ENCODE measurements around the gene ATP1A1.

The ATP1A1 gene

DNA sequence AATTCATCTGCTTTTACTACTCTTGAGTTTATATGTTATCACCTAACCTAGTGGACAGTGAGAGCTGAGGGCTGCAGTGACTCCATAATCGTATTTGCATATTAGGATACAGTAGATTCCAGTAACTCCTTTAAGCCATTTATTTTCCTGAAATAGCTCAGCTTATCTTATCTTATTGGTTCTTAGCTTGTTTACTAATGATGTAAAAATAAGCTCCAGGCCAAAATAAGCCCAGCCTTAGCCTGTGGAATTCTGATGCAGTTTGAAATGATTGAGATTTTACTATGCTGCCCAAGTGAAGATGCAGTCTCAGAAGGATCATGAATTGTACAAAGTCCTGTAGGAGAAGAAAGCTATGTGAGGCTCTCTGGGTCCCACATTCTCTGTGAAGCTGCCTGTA is 18.1 kb downstream of the ATP1A1 start:
- DNase-seq (ENCODE audit: low read depth) = no peak

DNA sequence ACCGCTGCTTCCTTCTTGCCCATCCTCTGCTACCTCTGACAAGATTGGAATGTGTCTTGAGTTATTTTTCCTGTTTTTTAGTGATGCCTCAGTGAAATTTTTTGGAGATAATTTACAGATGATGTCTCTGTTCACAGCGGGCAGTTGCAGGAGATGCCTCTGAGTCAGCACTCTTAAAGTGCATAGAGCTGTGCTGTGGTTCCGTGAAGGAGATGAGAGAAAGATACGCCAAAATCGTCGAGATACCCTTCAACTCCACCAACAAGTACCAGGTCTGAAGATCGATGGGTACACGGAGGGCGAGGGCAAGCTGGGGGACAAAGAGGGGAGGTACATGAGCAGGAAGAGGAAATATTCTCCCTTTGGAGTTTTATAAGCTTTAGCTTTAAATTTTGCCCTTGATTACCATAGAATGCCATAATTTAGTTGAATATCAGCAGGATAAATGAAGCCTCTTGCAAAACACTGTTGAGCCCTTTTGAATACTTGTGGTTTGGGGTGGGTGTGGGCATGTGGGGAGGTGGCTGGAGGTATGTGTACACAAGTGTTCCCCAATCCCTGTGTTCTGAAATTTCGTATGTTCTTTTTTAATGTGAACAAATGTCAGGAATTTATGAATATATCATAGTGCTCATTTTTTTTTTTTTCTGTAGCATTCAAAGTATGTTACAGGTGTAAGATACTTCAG is 19.8 kb downstream of the ATP1A1 start:
- DNase-seq (ENCODE audit: low read depth) = no peak

DNA sequence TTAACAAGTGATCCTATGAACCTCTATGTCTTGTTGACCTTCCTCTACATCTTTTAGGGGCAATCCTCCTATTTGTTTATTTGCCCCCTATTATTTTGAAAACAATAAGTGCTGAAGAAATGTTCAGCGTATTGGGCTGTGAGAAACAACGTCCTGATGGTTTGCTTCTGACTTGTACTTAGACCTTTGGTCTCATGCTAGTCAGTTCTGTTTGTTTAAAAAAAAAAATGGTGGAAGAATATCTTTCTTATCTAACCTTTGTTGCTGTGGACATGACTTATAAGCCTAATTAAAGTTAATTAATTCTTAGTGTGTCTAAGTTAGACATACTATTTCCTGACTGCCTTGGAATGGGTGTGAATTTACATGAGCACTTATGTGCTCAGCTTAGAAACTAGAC is 20.7 kb downstream of the ATP1A1 start:
- DNase-seq (ENCODE audit: low read depth) = no peak

DNA sequence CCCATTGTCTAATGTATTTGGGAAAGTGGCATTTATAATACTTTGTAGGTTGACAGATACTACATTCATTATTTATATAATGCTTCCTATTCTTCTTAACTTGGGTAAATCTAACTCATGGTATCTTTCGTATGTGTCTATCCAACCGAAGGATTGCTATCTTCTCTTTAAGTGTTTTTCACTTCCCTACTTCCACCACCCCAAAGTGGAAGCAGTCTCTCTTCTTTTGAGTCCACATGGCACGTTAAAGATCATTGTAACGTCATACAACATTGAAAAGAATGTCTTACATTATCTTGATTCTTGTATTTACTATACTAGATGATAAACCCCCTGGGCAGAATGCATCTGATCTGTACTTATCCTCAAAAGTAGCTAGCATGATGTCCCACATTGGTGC is 21.2 kb downstream of the ATP1A1 start:
- DNase-seq (ENCODE audit: low read depth) = no peak

DNA sequence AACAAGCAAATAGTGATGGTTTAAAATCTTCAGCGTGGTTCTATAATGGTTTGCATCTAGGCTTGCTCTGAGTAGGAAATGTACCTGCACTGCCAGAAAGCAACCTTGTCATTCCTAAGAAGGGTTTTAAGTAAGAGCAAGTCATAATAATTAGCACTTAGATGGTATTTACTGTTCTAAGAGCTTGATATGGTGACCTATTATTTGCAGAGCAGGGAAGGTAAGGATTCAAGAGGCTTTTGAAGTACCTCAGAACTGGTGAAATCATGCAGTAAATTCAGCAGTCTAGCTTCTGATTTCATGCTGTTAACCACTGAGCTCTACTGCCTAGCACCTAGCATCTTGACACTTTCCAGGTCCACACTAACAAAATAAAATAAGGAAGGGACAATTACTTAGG is 23.7 kb downstream of the ATP1A1 start:
- no peak for DNase-seq (ENCODE audit: low read depth)

DNA sequence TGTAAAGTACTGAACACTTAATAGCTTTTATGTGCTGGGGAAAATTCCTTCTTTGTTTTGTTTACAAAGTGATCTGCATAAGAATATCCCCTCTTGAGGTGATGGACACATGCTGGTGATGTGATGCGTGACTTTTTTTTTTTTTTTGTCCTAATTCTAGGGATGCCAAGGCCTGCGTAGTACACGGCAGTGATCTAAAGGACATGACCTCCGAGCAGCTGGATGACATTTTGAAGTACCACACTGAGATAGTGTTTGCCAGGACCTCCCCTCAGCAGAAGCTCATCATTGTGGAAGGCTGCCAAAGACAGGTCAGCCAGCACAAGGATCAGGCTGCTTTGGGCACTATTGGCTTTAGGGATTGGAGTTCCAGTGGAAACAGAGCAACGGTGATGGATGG is 24.7 kb downstream of the ATP1A1 start:
- DNase-seq (ENCODE audit: low read depth) = no peak

DNA sequence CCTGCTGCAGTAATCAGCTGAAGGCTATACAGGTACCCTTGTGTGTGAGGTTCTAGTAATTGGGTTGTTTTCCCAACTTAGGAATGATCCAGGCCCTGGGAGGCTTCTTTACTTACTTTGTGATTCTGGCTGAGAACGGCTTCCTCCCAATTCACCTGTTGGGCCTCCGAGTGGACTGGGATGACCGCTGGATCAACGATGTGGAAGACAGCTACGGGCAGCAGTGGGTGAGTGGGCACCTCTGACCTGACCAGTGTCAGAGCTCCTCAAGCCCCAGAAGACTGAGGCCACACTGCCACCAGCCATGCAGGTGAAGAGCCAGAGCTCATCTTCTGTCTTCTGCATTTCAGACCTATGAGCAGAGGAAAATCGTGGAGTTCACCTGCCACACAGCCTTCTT is 27.7 kb downstream of the ATP1A1 start:
- no peak for DNase-seq (ENCODE audit: low read depth)

DNA sequence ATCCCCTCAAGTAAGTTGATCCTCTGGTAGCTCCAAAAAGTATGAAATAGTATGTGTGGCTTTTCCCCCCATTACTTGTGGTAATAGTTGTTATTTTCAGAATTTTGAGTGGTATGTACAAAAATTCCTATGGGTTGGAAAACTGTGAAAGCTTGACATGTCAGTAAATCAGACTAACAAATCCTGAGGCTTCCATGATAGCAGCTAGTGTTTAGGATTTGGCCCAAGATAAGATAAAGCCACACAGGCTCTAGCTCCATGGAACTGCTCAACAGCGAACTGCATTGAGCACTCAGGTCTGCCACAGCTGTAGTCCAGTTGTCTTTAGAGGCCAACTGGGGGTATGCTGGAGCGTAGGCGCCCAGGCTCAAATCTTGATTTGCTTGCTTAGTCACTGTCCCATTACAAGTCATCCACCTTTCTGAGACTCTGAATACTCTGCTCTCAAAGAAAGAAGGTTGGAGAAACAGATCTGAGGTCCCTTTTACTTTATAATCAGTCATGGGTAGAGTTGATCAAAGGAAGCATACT is 28.7 kb downstream of the ATP1A1 start:
- DNase-seq (ENCODE audit: low read depth) = no peak

DNA sequence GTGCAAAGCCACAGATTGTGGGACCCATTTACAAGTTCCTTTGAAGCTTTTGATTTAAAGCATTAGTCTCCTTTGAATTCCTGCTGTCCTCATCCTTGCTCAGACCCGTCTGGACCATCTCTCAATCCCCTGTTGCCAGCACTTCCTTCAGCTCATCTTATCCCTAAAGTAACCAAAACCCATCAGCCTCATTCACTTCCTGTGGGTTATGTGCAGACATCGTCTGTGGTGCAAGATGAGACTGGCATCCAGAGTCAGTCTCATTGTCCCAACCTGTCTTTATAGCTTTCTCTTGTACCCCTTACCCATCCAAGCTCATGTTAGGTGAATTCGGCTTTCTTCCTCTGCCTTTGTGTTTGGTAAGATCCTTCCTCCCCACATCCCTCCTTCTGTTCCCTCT is 29.3 kb downstream of the ATP1A1 start:
- DNase-seq (ENCODE audit: low read depth) = no peak

DNA sequence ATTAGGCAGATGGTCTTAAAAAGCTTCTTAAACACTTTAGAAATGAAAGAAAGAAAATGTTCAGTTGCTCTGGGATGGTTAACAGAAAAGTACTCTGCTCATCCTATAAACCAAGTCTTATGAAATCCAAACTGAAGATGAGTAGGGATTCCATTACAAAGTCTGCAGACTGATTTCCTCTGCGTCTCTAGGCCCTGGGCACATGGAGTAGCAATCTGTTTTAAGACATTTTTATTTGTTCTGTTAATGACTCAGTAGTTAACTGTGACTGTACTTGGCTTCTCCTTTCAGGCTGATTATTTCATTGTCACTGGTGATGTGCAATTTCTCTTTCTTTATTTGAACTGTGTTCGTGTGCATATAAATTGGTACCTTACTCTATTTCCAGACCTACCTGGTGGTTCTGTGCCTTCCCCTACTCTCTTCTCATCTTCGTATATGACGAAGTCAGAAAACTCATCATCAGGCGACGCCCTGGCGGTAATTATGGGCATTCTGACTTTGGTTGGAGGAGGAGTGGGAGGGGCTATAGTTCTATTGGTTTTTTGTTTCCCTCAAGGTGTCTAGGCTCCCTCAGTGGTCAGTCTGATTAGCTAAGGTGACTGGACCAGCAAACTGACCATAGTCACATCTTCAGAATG is 30.6 kb downstream of the ATP1A1 start:
- no peak for DNase-seq (ENCODE audit: low read depth)

DNA sequence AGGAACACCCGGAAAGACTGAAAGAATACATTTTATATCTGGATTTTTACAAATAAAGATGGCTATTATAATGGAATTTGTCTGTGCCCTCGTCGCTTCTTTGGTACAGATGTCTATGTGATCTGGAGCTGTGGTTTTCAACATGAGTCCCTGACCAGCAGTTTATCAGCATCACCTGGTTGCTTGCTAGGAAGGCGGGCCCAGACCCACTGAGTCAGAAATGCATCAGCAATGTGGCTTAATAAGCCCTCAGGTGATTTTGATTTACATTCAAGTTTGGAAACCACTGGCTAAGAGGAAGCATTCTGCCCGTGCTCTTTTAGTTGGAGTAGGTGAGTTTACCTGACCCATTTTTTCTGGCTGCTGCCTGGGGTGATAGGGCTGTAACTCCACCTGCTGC is 31.7 kb downstream of the ATP1A1 start:
- DNase-seq (ENCODE audit: low read depth) = no peak

DNA sequence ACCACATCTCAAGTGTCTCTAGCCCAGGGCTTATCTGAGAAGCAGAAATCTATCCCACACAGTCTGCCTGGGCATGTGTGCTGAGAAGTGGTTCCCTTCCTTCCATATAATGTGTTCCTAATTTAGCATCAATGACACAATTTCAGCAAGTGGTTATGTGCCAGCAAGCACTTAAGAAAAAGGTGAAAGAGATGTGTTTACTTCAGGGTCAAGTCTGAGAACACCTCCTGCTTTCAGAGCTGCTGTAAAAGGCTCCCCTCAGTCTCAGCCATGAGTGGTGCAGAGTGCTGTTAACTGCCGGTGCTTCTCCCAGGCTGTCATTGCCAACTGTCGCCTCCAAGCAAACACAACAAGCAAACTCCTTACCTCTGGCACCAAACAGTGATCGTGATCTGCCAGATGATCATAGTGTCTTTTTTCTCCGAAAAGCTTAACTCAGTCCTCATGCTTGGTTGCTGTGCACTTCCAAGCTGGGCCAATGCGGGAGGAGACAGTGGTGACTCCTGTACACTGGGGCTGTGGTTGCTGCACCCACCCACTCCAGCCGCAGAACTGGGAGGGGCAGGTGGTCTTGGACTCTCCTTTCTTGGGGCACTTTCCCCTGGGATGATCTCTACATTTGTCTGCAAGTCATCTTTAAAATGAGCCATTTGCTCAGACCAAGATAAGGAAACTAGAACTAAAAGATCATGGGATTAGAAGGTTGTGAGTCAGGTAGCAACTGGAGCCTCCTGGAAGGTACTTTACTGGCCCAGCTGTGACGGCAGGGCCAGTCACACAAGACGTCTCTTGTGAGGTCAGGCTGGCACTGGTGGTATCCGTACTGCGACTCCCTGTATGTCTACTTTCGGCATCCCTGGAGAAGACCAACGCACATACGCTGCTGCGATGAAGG is 32.4 kb downstream of the ATP1A1 start:
- DNase-seq (ENCODE audit: low read depth) = no peak

DNA sequence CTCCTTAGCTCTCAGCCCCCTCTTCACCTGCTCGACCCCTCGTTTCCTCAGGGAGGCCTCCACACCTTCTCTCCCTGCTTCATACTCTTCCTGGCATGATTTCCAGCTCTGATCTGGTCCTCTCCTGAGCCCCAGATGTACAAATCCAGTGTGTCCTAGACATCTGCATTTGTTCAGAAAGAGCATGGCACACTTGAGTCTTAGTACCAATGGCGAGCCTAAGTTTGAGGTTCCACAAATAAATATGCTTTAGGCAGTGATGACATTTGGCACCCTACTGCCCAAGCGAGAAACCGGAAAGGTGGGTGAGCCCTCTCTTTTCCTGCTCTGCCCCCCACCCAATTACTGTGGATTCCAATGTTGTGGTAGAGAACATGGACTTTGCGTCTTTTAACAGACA is 34.0 kb downstream of the ATP1A1 start:
- no peak for DNase-seq (ENCODE audit: low read depth)

DNA sequence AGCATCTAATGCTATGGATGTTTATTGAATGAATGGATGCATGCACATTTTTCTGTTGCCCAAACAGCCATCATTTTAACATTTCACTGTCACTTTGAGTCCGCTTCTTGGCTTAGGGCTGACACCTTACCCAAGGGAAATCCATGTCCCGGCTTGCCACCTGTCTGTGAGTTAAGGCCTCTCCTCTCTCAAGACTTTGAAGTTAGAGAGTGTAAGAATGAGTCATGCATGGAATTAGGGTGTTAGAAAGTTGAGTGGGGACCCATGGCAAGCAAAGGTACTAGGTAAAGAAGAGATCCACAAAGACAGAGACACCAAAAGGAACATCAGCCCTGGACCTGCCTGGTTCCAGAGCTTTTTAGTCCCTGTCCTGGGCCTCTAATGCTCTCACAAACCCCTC is 35.1 kb downstream of the ATP1A1 start:
- no peak for DNase-seq (ENCODE audit: low read depth)

DNA sequence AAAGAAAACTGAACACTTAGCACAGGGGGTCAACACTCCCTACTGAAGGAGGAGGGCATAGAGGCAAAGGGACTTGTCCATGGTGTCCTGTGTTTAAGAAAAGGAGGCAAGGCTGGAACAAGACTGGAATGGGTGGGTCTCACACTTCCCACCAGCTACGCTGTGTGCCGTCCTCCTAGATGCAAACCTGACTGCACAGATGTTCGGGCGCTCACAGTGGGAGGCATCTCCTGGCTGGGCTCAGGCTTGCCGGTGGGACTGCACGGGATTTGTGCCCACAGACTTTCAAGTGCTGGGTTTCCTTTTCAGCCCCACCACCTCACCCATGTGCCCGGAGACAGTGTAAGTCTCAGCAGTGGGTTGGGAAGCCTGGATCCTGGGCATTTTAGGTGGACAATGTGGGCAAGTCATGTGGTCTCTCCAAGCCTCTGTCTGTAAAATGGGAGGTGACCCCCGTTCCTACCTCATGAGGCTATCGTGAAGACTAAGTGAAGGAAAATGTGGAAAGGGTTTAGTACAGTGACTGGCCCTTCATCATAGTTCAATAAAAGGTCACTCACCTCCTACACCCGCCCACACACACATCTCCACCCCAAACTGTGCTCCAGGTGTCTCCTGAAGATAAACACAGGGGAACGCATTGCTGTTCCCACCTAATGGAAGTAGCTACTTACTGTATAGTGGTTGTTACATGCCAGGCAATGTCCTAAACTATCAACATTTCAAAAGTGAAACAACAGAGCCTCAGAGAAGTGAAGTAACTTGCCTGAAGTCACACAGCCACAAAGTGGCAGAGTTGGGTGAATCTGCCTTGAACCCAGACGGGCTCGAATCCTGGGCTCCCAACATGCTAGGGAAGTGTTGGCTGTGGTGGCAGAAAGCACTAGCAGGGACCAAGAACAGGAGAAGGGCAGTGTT is 36.0 kb downstream of the ATP1A1 start:
- no peak for DNase-seq (ENCODE audit: low read depth)

DNA sequence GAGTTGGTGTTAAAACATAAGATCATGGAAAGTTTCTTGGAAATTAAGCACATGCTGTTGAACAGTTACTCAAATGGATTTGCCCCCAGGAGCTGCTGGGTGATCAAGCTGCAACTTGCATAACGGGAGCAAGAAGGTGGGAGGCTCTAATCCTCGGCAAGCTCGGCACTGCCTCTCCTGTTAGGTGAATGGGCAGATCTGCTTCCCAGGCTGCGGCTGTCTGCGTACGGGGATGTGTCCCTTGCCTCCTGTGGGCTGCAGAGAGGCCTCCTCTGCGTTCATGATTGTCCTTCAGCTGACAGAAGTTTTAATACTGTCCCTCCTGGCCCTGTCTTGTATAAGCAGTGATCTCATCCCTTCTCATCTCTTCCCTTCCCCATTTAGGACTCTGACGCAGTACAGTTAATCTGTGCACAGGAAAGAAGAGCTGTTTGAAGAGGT is 36.7 kb downstream of the ATP1A1 start:
- DNase-seq (ENCODE audit: low read depth) = no peak

DNA sequence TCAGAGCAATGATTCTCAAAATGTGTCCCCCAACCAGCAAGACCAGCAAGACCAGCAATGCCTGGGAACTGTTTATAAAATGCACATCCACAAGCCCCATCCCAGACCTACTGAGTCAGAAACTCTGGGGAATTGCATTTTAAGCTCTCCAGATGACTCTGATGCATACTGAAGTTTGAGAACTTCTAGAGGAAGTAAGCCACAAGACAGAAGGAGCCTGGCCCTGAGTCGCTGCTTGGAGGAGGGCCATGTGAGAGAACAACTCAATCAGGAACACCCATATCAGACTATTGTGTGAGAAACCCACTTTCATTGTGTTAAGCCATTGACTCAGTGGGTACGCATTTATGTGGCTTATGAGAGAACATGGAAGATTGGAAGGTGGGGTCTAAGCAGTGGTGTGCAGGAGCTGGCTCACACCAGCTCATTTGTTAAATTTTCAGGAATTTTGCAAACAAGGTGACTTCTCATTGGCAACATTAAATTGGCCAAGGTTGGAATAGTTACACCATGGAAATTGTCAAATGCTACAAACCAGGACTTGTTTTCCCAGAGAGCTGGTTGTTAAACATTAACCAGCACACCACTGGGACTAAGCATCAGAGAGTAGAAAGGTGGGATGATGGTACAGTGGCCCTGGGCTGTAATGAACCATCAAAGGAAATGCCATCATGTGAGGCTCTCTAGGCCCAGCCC is 38.9 kb downstream of the ATP1A1 start:
- no peak for DNase-seq (ENCODE audit: low read depth)

DNA sequence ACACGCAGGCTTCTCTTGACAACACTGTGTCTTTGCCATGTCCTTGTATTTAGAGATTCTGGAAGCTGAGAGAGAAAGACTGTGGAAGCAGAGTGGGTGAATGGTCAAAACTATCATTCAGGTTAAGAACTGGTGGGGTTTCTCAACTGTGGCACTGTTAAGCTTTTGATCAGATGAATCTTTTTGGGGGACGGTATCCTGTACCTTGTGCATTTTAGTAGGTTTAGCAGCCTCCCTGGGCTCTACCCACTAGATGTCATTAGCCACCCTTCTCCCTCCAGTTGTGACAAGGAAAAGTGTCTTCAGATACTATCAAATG is 39.4 kb downstream of the ATP1A1 start:
- DNase-seq (ENCODE audit: low read depth) = no peak

DNA sequence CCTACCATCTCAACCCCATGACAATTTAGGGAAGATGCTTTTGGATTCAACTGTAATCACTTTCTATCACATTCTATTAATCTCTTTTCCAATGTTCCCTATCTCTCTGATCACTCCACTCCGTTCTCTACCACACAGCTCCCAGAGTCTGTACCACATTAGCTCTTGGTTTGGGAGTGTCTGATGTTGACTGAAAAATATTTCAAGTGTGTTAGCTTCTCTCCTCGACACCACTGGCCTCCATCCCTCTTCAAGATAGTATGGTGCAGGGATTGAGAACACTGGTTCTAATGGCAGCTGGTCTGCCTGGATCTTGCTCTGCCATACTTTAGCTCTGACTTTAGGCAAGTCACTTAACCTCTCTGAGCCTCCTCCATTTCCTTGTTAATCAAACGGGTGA is 39.9 kb downstream of the ATP1A1 start:
- no peak for DNase-seq (ENCODE audit: low read depth)

DNA sequence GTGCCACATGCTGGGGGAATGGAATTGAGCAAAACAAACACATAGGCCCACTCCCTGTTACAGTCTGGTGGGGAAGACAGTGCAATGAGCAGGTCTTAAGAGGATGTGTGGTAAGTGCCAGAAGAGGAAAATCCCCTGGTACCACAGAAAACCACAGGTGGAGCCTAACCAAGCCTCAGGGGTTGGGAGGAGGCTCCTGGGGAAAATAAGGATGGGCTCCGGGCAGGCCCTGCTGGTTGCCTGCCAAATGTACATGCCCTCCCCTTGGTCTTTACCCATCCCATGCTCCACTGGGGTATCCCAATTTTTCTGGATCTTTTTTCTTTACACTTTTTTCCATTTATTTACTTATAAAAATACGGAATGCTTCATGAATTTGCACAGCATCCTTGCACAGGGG is 40.4 kb downstream of the ATP1A1 start:
- DNase-seq (ENCODE audit: low read depth) = no peak

DNA sequence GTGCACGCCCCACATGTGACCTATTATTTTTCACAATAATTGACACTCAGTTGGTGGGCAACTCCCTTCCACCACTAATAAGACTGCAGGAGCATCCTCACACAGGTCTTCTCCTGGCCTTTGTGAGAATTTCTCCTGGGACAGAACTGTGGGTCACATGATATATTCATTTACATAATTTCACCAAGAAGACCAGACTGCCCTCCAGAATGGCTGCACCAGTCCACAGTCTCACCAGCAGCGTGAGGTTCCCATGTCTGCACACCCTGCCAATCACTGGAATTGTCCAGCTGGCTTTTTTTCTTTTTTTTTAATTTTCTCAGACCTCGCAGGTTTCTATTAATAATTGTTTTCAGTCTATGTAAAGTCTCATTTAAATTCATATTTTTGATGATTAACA is 41.3 kb downstream of the ATP1A1 start:
- DNase-seq (ENCODE audit: low read depth) = no peak

All from activated T-cell treated with anti-CD3 and anti-CD28 coated beads for 1 hour (primary cell).